Esophagus muscularis mucosa (tissue), 4 donors: ENCODE data around the gene SPSB4. TPM values are rescaled to one million over a fixed set of nuclear protein-coding genes. Genes with fewer than 3 reads are reported as not detected.

Experiments used
- DNase-seq: peaks from one replicate; pipeline ENCODE4 v3.0.0-alpha.2; 2017; ENCODE audit errors: extremely low spot score
- H3K27ac ChIP-seq, 4 donors: fragments of 200-600 bp; sonication (generic); replicated peaks in 1 of 4; 1 replicate in 3 of 4; 2 replicates in 1 of 4; pipeline ENCODE4 v1.5.1; 2016 to 2019; ENCODE audit warnings: mild to moderate bottlenecking in 1 of 4
- H3K27me3 ChIP-seq, 4 donors: fragments of 200-600 bp; sonication (generic); one replicate each; pipeline versions ENCODE4 v1.5.1 to v1.6.0; 2016 to 2019
- H3K36me3 ChIP-seq, 4 donors: fragments of 200-600 bp; sonication (generic); one replicate each; pipeline ENCODE4 v1.5.1; 2016 to 2019
- H3K4me1 ChIP-seq, 4 donors: fragments of 200-600 bp; sonication (generic); one replicate each; pipeline ENCODE4 v1.5.1; 2016 to 2019
- H3K4me3 ChIP-seq, 4 donors: fragments of 200-600 bp; sonication (generic); 1 replicate in 2 of 4; 2 replicates in 2 of 4; pipeline ENCODE4 v1.5.1; 2016 to 2019; ENCODE audit warnings: mild to moderate bottlenecking in 4 of 4, moderate library complexity in 1 of 4
- H3K9me3 ChIP-seq, 4 donors: fragments of 200-600 bp; sonication (generic); 1 replicate in 3 of 4; 2 replicates in 1 of 4; pipeline ENCODE4 v1.5.1; 2016 to 2019
- CTCF ChIP-seq, 3 experiments: fragments of 200-600 bp in 2 of 3; fragments of 450-650 bp in 1 of 3; sonication (generic) in 2 of 3; IDR thresholded peaks; one replicate each; pipeline ENCODE4 v1.5.1; 2017 to 2019; ENCODE audit warnings: antibody characterized with exemption in 3 of 3, mild to moderate bottlenecking in 2 of 3, moderate library complexity in 1 of 3
- EP300 ChIP-seq: sonication (generic); formaldehyde crosslinking; IDR thresholded peaks from one replicate; pipeline ENCODE4 v1.6.1; 2017; ENCODE audit warnings: antibody characterized with exemption
- POLR2A ChIP-seq: fragments of 450-650 bp; IDR thresholded peaks from one replicate; pipeline ENCODE4 v1.6.1; 2017; ENCODE audit warnings: antibody characterized with exemption, moderate library complexity, mild to moderate bottlenecking, low read depth
- POLR2AphosphoS5 ChIP-seq, 2 donors: sonication (generic); formaldehyde crosslinking; IDR thresholded peaks; one replicate each; pipeline ENCODE4 v1.6.1; 2017; ENCODE audit warnings: antibody characterized with exemption in 2 of 2
- WGBS: methylation state at CpG from one replicate; pipeline ENCODE4 v1.1.5; 2018; 5-methylcytosine and 5-hydroxymethylcytosine counted together
- intact Hi-C: fragments of 100-400 bp; cut with DNase I; formaldehyde crosslinking; loops from one replicate; pipeline ENCODE4 v1.15.1; 2023
- total RNA-seq, 4 donors: library from RNA; depleted of rRNA; stranded (reverse); fragments of >200 nt; gene quantifications; one replicate each; pipeline versions ENCODE4 v1.1.0 to v1.2.1, GENCODE V29; 2016

SPSB4 gene
- total RNA-seq, 4 donors from 2014 or later = 0.50 to 5.4 (median 1.8) TPM

DNA sequence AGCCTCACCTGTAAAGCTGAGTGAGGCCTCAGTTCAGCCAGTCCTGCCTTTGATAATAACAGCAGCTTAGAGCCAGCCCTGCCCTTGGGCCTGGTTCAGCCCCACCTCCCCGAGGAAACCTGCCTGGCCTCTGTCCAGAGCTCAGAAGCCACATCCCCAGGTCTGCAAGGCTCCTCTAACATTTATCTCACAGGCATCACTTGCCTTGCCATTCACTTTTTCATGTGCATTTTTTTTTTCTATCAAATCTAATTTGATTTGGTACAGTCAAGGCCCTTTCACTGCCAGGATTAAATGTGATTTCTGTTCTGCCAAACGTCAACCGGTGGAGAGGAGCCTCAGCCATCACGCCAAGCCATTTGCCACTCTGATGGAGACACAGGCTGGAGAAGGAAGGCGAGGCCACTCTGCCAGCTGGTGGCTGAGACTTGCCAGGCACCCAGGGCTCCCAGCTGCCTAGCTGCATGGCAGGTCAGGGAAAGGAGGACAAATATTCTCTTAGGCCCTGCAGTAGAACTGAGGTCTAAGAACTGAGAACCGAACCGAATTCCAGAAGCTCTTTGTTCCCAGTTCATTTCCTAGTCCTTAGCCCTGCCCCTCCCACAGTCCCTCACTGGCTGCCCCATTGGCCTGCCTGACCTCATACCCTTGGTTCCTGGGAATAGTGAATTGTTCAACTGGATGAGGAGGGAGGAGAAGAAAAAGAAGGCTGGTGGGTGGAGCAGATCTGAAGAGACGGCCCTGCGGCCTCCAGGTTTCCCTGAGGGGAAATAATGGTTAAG, 76.4 kb downstream of the SPSB4 start:
- Histone ChIP-seq H3K9me3 (peaks cover 0 to 6% (median 0%) of the 10 kb centered on the region in 4 donors), H3K4me3 (no peak overlapping the region), H3K36me3 (no peaks in the 10 kb centered on the region), H3K27me3 (no peaks in the 10 kb centered on the region), H3K27ac (no peak overlapping the region), H3K4me1 (peaks cover 0 to 16% (median 0%) of the 10 kb centered on the region in 4 donors)
- WGBS = 84% methylated on average over 9 of the region's 9 CpGs
- intact Hi-C loops = no loop called here
- no peak for TF ChIP-seq POLR2A
- TF ChIP-seq CTCF (IDR thresholded peaks at IDR 0.05) = no peak
- TF ChIP-seq POLR2AphosphoS5 (IDR thresholded peaks at IDR 0.05) = no peak
- TF ChIP-seq EP300 = no peak
- DNase-seq = peak; percentile 82

GRCh38 chr3:141128126-141128777, 77.1 kb downstream of the SPSB4 start:
- H3K4me1 ChIP-seq = peaks cover 0 to 16% (median 0%) of the 10 kb centered on the region in 4 donors
- DNase-seq = peak; percentile 57
- H3K27me3 ChIP-seq = no peaks in the 10 kb centered on the region
- H3K36me3 ChIP-seq = no peaks in the 10 kb centered on the region
- no peak overlapping the region for H3K4me3 ChIP-seq
- intact Hi-C loops = no loop called here
- H3K9me3 ChIP-seq = peaks cover 0 to 6% (median 0%) of the 10 kb centered on the region in 4 donors
- H3K27ac ChIP-seq = no peak overlapping the region
- TF ChIP-seq EP300 (no peak), POLR2AphosphoS5 (IDR thresholded peaks at IDR 0.05) (no peak), POLR2A (no peak), CTCF (IDR thresholded peaks at IDR 0.05) (no peak)
- 93% methylated on average over 5 of the region's 5 CpGs for WGBS

DNA sequence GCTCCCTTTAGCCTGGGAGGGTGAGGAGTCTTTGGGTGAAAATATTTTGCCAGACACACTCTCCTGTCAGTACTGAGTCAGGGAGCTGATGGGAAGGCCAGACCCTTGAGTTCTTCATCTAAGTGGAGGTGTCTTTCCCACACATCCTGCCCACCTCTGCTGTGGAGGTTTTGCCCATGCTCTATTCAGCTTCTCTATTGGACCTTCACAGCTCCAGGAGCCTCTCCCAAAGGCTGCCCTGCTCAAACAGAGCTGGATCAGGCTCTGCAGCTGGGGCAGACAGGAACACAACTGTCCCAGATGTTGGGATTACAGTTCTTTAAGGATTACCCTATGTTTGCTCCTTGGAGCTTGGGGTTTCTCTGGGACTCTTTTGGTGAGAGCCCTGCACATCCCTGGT, 77.9 kb downstream of the SPSB4 start:
- no peak overlapping the region for H3K27ac ChIP-seq
- H3K36me3 ChIP-seq = no peaks in the 10 kb centered on the region
- intact Hi-C loops = no loop called here
- peak; percentile 66 for DNase-seq
- H3K27me3 ChIP-seq = no peaks in the 10 kb centered on the region
- no peak overlapping the region for H3K4me3 ChIP-seq
- peaks cover 0 to 9% (median 0%) of the 10 kb centered on the region in 4 donors for H3K4me1 ChIP-seq
- H3K9me3 ChIP-seq = peaks cover 0 to 6% (median 0%) of the 10 kb centered on the region in 4 donors
- no peak for TF ChIP-seq CTCF (IDR thresholded peaks at IDR 0.05)
- no peak for TF ChIP-seq POLR2A
- TF ChIP-seq EP300 = no peak
- TF ChIP-seq POLR2AphosphoS5 (IDR thresholded peaks at IDR 0.05) = no peak

GRCh38 chr3:141129541-141130011, 78.4 kb downstream of the SPSB4 start:
- Histone ChIP-seq H3K4me3 (no peak overlapping the region), H3K9me3 (peaks cover 0 to 6% (median 0%) of the 10 kb centered on the region in 4 donors), H3K27me3 (no peaks in the 10 kb centered on the region), H3K27ac (no peak overlapping the region), H3K36me3 (no peaks in the 10 kb centered on the region), H3K4me1 (peaks cover 0 to 4% (median 0%) of the 10 kb centered on the region in 4 donors)
- DNase-seq = peak; percentile 74
- WGBS = 85% methylated on average over 7 of the region's 8 CpGs
- intact Hi-C loops = no loop called here
- TF ChIP-seq CTCF (IDR thresholded peaks at IDR 0.05) (no peak), POLR2A (no peak), EP300 (no peak), POLR2AphosphoS5 (IDR thresholded peaks at IDR 0.05) (no peak)
